NT2/D1 (cell line): ENCODE measurements around the gene MROH2A.

Source experiments
- SUZ12 ChIP-seq: IDR thresholded peaks from 2 replicates; pipeline ENCODE4 v1.6.1; 2011; ENCODE audit not compliant: insufficient read length, insufficient read depth; ENCODE audit errors: extremely low read depth
- YY1 ChIP-seq: IDR thresholded peaks from 2 replicates; pipeline ENCODE4 v1.6.1; 2011; ENCODE audit not compliant: insufficient read length, insufficient read depth
- ZNF274 ChIP-seq: IDR thresholded peaks from 2 replicates; pipeline ENCODE4 v1.6.1; 2011; ENCODE audit warnings: mild to moderate bottlenecking, low read depth, low read length

DNA sequence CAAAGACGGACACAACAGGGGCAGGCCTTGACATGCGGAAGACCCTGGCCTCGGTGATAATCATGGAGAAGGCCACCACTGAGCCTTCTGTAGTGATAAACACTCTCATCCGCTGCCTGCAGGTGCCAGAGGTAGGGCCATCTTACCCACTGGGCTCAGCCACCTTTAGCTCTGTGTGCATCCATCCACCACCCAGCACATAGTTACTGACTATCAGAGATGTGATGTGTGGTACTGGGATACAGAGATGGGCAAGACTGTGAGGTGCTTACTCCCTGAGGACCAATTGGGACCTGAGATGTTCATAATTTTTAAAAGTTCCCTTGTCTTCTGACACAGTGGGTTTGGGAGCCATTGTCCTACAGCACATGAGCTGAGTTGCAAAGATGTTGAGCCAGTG is 1.6 kb downstream of the MROH2A start:
- TF ChIP-seq YY1 (no peak), ZNF274 (no peak), SUZ12 (no peak)
